Hepatic stellate cell (primary cell): ENCODE results near the gene TYROBP.
"Not testable (repeated sequence)": the region's sequence is repeated elsewhere in the genome, so short reads cannot be mapped to it uniquely, and the experiment has no call there.

Experiments
- DNase-seq: peaks from one replicate; pipeline ENCODE4 v3.0.0; 2011; ENCODE audit warnings: low spot score

The TYROBP gene

DNA sequence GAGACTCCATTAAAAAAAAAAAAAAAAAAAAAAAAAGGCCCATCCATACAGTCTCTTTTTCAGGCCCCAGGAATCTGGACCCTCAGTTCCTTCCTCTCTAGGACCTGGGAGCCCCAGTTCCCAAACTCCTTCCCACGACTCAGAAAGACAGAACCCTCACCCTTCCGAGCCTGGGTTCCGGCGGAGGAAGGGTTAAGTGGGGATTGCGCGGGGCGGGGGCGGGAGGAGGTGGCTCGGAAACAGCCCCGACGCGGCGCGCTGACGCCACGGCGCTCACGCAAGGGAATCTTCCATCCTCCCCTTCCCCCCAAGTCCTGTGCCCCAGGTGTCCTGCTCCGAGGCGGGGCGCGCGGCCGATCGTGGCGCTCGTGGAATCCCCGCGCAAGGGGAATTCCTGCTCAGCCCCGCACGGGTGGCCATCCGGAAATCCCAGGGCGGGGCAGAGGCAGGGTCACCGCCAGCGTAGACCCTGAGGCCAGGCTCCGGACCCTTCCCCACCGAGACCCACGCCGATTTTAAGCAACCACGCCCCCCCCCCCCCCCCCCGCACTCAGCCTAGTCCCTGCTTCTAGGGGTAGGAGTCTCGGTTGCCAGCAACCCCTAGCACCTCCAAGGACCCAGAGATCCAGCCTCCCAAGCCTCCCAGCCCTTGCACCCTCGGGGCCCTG is 8.4 kb downstream of the TYROBP start:
- peak; percentile 87 for DNase-seq

DNA sequence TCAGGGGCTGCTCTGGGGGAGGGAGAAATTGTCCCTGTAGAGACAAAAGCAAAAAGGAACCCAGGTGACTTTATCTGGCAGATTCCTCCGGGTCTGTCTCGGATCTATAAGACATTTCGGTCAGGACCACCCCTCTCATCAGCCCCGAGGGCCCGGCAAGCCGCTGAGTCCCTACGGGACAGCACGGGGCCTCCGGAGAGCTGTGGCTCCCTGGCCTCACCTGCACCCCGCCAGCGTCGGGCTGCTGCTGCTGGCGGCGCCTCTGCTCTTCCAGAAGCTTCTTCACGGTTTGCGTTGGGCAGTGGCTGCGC is 9.6 kb downstream of the TYROBP start:
- no peak for DNase-seq

DNA sequence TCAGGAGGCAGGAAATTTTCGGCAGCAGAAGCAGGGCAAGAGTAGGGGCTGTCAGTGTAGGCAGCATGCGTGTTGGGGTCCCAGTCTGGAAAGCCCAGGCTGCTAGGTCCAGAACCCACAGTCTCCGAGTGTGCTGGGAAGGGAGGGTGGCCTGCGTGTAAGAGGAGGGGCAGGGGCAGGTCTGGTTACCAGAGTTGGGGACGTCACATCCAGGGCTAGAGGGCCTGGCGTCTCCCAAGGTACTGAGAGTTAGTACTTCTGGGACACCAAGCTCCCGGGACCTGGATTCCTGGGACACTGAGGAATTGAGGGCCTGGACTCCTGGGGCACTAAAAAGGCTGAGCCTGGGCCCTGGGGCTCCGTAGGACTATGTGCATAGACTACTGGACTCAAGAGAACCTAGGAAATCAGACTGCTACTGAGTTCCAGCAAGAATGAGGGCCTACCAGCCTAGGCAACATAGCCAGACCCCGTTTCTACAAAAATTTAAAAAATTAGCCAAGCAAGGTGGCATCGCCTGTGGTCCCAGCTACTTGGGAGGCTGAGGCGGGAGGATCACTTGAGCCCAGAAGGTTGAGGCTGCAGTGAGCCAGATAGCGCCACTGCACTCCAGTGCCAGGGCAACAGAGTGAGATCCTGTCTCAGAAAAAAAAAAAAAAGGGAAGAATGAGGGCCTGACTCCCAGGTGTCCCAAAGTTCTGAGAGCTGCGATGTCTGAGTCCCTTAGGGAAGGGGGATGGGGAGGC is 10.2 kb downstream of the TYROBP start:
- DNase-seq, result no peak

DNA sequence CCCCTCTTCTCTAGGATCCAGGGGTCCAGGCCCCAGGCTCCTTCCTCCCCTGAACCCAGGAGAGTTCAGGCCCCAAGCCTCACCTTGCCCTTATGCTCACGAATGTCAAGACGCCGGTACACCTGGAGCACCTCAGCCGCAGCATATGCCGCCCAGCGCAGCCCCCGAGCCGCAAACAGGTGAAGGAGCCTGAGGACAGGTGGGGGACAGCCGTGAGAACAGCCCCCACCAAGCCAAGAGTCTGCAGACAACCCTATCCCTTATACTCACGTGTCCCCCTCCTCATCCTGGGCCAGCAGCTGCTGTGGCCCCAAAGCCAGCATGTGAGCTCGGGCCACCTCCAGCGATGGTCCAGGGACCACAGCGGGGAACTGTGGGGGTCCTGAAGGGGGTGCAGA is 11.5 kb downstream of the TYROBP start:
- DNase-seq, result no peak

DNA sequence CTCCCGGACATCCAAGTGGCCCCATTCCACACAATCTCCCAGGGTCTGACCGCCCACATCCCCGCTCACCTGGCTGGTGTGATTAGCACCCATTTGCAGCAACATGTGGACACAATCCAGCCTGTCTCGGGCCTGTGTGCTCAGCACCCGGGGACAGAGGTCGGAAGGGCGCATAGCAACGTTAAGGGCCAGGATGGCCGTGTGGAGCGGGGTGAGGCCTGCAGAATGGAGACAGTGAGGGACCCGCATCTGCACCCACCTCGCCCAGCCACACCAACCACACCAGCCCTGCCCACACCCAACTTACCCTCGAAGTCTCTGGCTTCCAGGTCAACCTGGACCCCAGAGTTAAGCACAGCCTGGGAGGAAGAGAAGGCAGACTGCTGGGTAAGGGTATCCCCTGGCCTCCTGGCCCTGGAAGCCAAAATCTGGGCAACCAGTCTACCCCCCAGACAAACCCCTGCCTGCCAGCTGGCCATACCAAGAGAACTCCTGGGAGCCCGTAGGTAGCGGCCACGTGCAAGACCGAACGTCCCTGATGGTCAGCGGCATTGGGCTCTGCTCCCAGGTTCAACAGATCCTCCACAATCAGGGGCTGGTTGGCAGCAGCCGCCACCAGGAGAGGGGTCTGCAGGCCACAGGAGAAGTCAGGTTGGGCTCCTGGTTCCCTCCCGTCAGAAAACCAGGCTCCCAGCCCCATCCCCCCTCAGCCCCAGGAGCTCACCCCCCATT is 12.0 kb downstream of the TYROBP start:
- DNase-seq, result no peak

DNA sequence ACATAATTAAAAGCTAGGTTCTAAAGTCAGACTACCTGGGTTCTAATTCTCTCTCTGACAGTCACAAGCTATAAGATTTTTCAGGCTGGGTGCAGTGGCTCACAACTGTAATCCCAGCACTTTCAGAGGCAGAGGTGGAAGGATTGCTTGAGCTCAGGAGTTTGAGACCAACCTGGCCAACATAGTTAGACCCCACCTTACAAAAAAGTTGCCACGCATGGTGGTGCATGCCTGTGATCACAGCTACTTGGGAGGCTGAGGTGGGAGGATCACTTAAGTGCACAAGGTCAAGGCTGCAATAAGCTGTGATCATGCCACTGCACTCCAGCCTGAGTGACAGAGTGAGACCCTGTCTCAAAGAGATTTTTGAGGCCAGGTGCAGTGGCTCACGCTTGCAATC is 13.8 kb downstream of the TYROBP start:
- DNase-seq, result no peak

DNA sequence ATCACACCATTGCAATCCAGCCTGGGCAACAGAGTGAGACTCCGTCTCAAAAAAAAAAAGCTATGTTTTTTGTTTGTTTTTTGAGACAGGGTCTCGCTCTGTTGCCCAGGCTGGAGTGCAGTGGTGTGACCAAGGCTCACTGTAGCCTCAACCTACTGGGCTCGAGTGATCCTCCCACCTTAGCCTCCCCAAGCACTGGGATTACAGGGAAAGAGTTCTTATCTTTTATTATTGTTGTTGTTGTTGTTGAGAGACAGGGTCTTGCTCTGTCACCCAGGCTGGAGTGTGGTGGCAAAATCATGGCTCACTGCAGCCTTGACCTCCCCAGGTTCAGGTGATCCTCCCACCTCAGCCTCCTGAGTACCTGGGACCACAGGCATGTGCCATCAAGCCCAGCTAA is 16.3 kb downstream of the TYROBP start:
- not testable (repeated sequence) for DNase-seq

DNA sequence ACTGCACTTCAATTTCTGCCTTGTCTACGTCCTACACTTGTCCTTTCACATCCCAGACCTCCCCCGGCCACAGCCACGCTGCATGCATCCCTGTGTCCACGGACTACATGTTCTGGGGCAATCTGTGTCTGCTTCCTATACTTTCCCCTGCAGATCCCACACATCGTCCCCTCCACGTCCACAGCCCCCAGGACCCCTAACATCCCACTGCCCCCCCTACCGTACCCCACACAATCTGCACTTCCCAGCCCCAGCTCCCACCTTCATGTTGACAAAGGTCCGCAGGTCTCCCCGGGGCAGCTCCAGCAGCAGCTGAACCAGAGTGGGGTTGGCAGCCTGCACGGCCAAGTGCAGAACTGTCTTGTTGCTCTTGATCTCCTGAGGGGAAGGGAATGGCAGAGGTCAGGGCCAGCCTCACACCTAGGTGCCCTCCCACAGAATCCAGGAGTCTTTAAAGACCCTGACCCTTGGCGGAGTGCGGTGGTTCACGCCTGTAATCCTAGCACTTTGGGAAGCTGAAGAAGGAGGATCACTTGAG is 17.9 kb downstream of the TYROBP start:
- no peak for DNase-seq

DNA sequence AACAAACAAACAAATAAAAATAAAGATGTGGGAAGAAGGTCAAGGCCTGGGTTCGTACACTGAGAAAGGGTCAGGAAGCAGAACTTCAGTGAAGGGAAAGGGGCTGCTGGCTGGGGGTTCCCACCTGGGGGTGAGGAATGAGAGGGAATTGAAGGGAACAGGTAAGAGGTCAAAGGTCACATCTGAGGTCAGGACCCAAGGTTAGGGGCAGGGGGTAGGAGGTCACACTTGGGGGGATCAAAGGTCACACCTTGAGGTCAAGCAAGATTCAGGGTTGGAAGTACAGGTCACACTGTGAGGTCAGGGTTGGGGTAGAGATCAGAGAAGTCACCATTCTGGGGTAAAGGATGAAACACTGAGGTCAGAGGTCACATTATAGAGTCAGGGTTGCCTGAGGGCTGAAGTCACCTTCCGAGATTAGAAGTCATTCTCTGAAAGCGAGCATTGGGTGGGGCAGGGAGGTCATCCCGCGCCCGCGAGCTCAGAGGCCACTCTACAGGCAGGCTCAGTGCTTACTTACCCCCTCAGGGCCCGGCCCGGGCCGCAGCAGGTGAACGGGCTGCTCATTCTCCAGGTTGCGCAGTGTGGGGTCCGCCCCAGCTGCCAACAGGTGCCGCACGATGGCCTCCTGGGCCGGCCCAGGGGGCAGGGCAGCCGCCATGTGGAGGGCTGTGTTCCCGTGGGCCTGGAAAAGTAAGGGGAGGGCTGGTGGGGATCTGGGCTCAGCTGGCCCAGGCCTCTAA is 18.6 kb downstream of the TYROBP start:
- DNase-seq, result no peak

DNA sequence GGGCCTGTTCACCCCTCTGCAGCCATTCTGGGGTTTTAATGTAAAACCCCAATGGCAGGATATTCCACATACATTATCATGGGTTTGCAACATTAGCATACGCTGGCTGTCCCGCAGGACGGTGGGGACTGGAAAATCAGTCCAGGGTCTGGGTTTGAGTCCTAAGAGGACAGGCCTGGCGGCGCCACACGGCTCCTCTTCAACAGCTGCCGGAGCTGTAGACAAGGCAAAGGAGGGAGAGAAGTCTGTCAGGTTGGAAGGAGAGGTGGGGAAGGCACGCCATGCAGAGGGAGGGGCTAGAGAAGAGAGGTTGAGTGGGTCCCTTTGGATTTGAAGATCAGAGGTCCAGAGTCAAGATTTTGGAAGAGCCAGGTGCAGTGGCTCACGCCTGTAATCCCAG is 19.7 kb downstream of the TYROBP start:
- no peak for DNase-seq

DNA sequence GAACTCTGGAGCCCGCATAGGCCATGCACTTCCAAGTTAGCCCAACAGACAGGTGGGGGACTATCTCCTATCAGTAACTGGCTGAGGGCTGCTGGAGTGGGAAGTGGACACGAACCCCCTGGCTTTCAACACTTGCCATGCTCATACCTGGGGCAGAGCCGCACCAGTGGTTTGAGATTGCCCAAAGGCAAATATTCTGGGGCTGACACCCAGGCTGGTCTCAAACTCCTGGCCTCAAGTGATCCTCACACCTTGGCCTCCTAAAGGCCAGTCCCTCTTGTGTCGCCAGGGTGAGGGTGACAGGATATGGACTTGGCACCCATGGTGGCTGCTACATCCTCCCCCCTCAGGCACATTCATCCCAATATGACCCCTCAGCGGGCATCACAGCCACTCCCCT is 20.9 kb downstream of the TYROBP start:
- no peak for DNase-seq

DNA sequence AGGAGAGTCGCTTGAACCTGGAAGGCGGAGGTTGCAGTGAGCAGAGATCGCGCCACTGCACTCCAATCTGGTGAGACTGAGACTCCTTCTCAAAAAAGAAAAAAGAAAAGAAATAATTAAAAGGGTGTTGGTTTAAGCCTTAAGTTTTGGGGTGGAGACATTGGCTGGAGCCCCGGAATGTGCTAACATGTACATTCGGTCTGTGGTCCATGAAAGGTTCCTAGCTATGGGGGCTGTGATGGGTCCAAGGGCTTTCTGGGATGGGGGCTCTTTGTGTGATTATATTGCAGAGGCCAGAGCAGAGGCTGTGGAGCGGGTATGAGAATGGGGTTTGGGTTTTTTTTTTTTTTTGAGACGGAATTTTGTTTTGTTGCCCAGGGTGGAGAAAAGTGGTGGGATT is 22.2 kb downstream of the TYROBP start:
- DNase-seq, result no peak

DNA sequence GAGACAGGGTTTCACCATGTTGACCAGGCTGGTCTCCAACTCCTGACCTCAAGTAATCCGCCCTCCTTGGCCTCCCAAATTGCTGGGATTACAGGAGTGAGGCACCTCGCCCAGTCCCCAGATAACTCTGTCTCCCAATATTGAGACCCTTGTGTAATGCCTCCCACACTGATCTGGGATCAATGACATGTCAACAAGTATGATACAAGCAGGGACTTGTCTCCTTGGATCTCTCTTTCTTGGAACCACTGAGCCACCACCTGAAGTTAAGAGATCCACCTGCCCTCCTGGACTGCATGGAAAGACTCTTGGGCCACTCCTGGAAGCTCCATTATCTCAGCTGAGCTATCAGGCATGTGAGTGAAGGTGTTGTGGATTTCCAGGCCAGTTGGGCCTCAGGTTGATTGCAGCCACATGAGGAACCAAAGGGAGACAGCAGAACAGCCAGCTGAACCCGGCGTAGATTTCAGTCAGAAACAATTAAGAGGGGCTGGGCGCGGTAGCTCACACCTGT is 22.8 kb downstream of the TYROBP start:
- no peak for DNase-seq

DNA sequence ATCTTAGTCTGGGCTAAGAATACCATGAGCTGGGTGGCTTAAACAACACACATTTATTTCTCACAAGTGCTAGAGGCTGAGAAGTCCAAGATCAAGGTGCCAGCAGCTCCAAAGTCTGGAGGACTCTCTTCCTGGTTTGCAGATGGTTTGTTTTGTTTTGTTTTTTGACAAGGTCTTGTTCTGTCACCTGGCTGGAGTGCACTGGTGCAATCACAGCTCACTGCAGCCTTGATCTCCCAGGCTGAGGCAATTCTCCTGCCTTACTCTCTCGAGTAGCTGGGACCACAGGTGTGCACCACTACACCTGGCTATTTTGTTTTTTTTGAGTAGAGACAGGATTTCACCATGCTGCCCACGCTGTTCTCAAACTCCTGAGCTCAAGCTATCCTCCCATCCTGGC is 24.2 kb downstream of the TYROBP start:
- no peak for DNase-seq

DNA sequence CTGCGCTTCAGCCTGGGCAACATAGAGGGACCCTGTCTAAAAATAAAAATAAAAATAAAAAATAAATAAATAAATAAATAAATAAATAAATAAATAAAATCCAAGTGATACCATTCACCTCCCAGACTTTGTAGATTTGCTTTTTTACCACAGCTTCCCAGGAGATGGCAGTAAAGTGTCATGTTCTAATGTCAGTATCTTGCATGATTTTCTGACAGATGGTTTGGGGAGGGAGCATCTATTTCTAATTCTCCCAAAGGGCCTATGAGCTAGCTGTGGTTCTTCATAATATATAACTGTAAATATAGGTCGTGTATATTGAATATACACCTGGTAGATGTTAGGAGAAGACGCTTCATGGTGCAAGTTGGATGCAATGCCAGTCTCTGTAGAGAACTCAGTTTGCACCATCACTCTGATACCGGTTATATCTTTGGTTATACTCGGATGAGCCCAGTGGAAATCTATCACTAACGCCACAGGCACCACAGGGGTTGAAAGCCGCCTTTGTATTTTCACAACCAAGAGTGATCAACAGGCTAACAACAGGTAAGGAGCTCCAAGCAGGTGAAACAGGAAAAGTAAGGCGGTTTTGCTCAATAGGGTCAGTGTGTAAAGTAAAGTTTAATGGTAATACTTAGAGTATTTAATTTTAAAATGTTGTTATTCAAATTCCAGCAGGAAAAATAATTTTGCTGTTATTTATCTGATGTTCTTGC is 25.8 kb downstream of the TYROBP start:
- peak; percentile 78 for DNase-seq

DNA sequence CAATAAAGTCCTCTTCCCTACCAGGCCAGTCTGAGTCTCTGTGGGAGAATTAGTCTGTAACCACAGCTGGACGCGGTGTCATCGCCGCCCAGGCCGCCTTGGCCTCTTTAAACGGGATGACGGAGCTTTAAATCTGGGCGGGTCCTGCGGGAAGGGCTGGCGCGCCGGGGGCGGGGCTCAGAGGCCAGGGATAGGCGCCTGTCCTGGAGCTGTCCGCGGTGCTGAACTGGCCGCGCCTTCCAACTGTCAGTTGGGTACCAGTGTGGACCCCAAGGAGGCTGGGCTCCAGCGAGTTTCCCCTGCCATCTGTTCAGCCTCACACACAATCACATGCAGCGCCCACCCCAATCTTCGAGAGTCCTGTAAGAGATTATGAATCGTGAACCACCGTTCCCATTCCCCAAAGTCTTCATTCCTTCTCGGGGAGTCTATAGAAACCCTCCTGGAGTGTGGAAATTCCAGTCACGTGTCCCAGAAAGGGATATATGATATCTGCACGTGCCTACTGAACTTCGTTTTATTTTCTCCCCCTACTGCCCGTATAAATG is 28.3 kb downstream of the TYROBP start:
- DNase-seq, result peak; percentile 90

DNA sequence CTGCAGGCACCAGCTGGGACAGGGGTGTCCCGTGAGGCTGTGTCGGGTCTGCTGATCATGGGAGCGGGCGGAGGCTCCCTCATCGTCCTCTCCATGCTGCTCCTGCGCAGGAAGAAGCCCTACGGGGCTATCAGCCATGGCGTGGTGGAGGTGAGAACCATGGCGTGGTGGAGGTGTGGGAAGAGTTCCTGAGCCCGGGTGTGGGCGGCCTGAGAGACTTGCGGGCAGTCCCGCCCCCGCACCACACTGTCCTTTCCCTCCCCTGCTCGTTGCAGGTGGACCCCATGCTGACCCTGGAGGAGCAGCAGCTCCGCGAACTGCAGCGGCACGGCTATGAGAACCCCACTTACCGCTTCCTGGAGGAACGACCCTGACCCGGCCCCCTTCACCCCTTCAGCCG is 29.0 kb downstream of the TYROBP start:
- DNase-seq, result no peak

DNA sequence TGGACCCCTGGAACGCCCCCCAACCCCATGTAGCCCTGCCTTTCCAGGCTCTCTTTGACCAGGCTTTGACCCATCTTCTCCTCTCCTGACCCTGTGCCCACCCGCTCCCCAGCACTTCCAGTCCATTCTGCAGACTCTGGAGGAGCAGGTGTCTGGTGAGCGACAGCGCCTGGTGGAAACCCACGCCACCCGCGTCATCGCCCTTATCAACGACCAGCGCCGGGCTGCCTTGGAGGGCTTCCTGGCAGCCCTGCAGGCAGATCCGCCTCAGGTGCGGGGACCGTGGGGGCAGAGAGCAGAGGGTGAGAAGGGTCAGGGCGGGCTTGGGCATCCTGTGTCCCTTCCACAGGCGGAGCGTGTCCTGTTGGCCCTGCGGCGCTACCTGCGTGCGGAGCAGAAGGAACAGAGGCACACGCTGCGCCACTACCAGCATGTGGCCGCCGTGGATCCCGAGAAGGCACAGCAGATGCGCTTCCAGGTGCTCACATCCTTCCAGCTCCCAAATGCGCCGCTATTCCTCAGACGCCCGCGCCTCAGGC is 33.6 kb downstream of the TYROBP start:
- DNase-seq, result no peak

DNA sequence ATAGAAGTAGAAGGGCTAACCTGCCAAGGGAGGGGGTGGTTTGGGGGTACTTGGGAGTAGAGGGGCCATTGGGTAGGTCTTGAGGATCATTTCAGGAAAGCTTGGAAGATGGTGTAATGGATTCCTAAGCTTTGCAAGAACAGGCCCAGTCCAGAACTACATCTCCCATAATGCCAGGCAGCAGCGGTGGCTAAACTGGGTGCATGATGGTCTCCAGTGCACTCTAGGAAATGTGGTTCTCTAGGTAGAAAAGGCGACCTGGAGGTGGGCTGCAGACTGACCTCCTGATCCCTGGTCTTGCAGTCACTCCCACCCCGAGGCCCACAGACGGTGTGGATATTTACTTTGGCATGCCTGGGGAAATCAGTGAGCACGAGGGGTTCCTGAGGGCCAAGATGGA is 35.9 kb downstream of the TYROBP start:
- no peak for DNase-seq

DNA sequence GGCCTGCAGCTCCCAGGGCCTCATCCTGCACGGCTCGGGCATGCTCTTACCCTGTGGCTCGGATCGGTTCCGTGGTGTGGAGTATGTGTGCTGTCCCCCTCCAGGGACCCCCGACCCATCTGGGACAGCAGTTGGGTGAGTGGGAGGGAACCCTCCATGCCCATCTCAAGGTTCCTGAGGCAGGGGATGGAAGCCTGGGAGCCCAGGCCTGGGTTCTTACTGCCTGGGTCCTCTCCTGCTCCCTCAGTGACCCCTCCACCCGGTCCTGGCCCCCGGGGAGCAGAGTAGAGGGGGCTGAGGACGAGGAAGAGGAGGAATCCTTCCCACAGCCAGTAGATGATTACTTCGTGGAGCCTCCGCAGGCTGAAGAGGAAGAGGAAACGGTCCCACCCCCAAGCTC is 36.5 kb downstream of the TYROBP start:
- no peak for DNase-seq

DNA sequence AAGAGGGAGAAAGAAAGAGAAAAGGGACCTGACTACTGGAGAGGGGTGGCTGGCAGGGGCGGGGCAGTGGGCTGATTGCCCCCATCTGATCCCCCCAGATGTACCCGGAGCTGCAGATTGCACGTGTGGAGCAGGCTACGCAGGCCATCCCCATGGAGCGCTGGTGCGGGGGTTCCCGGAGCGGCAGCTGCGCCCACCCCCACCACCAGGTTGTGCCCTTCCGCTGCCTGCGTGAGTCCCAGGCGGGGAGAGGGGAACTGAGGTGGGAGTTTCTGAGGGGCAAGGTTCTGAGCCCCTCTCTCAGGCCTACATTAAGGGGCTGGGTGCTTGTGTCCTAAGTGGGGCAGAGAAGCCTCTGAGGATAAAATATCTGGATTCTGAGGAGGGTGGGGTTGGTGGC is 37.3 kb downstream of the TYROBP start:
- DNase-seq, result no peak
